Central memory CD8-positive, alpha-beta T cell (primary cell): ENCODE measurements around the gene SYMPK.

ENCODE experiments used
- ATAC-seq: fragments of 150-1000 bp; cut with Tn5 transposase; replicated peaks from 2 replicates; pipeline ENCODE4 v1.10.0; 2022; ENCODE audit warnings: mild to moderate bottlenecking, moderate FRiP score, moderate number of reproducible peaks; ENCODE audit not compliant: poor library complexity, severe bottlenecking; ENCODE audit errors: extremely low read depth
- DNase-seq, 2 donors: peaks; one replicate each; pipeline ENCODE4 v3.0.0; 2021; ENCODE audit warnings: low spot score in 2 of 2
- H3K27ac Mint-ChIP-seq: one replicate; pipeline ENCODE4 v1.8.0; 2022; ENCODE audit warnings: low read depth, mild to moderate bottlenecking, moderate library complexity, mixed read lengths
- H3K27me3 Mint-ChIP-seq: one replicate; pipeline ENCODE4 v1.8.0; 2022; ENCODE audit warnings: mixed read lengths
- H3K36me3 Mint-ChIP-seq: one replicate; pipeline ENCODE4 v1.8.0; 2022; ENCODE audit warnings: mild to moderate bottlenecking, moderate library complexity, mixed read lengths; ENCODE audit not compliant: insufficient read depth
- H3K4me1 Mint-ChIP-seq: one replicate; pipeline ENCODE4 v1.8.0; 2022; ENCODE audit warnings: mixed read lengths
- H3K4me3 Mint-ChIP-seq: one replicate; pipeline ENCODE4 v1.8.0; 2022; ENCODE audit warnings: mild to moderate bottlenecking, moderate library complexity, mixed read lengths
- H3K9me3 Mint-ChIP-seq: one replicate; pipeline ENCODE4 v1.8.0; 2022; ENCODE audit warnings: mixed read lengths

The SYMPK gene

DNA sequence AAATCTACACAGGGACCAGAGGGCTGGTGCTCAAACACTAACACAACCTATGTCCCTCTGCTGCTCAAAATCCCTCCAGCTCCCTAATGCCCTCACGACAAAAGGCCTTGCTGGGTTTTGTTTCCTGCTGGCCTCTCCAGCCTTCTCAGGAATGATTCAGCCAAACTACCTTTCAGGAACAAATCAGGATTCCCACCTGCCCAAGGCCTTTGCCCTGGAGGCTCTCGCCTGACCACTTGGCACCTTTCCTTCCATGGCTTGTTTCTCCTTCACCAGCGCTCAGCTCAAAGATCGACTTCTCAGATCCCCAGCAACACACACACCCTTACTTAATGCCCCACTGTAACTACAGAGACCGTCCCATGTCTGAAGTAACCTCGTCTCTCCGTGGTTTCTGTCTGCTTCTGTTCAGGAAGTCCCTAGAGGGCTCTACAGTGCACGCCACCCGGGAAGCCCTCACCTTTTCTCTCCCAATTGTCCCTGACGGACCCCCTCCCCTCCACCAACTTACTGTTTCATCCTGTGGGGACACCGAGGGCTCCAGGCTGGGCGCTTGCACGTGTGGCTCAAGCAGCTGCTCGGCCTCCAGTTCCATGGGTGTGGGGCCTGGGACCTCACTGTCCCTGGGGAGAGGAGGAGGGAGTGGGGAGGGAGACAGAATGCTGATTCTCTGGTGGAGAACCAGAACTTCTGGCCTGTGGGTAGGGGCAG is 90.7 kb downstream of the SYMPK start:
- peaks cover 23% of the 10 kb centered on the region for H3K4me1 Mint-ChIP-seq
- H3K36me3 Mint-ChIP-seq = peaks cover 29% of the 10 kb centered on the region
- H3K27me3 Mint-ChIP-seq = no peaks in the 10 kb centered on the region
- ATAC-seq = no peak
- H3K9me3 Mint-ChIP-seq = no peaks in the 10 kb centered on the region
- DNase-seq = no peak
- H3K4me3 Mint-ChIP-seq = no peak overlapping the region
- peak overlapping the region; percentile 48 for H3K27ac Mint-ChIP-seq

DNA sequence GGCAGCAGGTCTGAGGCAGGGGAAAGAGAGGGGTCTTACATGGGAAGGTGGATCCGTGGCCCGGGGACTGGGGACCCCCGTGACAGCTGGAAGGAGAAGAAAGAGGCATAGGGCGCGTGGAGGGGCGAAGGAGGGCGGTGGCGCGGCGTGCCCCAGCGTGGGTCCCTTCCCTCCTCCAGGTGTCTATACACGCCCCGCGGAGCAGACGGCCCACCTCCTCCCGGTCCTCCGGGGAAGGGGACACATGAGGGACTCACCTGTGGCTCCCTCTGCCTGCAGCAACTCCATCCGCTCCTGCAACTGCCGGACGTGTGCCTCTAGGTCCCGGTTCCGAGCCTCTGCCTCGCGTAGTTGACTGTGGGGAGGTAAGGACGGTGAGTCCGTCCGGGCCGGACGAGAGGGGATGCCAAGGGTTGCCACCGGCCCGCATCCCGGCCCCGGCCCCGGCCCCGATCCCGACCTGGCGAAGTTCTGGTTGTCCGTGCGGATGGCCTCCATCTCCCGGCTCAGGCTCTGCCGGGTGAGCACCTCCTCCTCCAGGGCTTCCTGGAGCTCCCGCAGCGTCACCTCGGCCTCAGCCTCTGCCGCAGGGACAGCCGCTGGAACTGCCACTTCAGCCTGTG is 91.5 kb downstream of the SYMPK start:
- Mint-ChIP-seq H3K4me3 (peak overlapping the region; percentile 86), H3K36me3 (peaks cover 31% of the 10 kb centered on the region), H3K27me3 (no peaks in the 10 kb centered on the region), H3K27ac (no peak overlapping the region), H3K4me1 (peaks cover 23% of the 10 kb centered on the region), H3K9me3 (no peaks in the 10 kb centered on the region)
- DNase-seq (no peak), ATAC-seq (no peak)

GRCh38 chr19:45770192-45771101 is 92.5 kb downstream of the SYMPK start:
- Mint-ChIP-seq H3K36me3 (peaks cover 31% of the 10 kb centered on the region), H3K4me3 (peak overlapping the region; percentile 86), H3K27ac (peak overlapping the region; percentile 79), H3K9me3 (no peaks in the 10 kb centered on the region), H3K27me3 (no peaks in the 10 kb centered on the region), H3K4me1 (peaks cover 23% of the 10 kb centered on the region)
- ATAC-seq = peak; percentile 75
- DNase-seq = peak; percentile 85 to 87

- Mint-ChIP-seq H3K4me1 (peaks cover 23% of the 10 kb centered on the region), H3K27me3 (peaks cover 4% of the 10 kb centered on the region), H3K27ac (peak overlapping the region; percentile 79), H3K9me3 (no peaks in the 10 kb centered on the region), H3K36me3 (peaks cover 30% of the 10 kb centered on the region), H3K4me3 (peak overlapping the region; percentile 86)
- DNase-seq = peak; percentile 62 to 71
- ATAC-seq = peak; percentile 68
Measured at GRCh38 chr19:45769821-45770191, 93.1 kb downstream of the SYMPK start.

DNA sequence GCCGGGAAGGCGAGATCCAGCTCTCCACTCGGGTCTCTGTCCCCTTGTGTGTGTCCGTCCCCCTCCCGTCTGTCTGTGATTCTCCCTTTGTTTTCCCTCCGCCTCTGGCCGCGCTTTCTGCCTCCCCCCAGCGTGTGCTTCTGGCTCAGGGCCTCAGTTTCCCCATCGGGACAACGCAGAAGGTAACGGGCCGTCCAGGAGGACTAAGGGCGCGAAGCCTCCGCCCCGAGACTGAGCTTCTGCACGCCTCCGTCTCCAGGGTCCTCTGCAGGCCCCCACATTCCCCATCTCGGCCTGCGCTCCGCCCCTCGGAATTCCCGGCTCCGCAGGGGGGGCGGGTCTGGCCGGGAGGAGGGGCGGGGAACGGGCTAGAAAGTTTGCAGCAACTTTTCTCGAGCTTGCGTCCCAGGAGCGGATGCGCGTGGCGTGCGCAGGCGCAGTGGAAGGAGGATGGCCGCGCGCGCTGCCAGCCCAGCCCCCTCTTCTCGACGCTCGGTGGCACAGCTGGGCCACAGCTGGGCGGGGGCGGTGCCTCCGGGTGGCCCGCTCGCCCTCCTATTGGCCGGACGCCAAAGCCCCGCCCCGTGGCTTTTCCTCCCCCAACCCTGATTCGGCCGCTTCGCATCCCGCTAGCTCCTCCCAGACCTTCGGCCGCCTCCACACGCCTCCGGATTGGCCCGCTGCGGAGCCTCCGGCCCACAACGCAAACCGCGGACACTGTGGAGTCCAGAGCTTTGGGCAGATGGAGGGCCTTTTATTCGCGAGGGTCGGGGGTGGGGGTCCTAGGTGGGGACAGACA is 93.8 kb downstream of the SYMPK start, which contains the start of gene SIX5:
Gene SIX5 (minus strand): TSS at position 269 of the 799 bp plus-strand sequence. CDS start 408 bp downstream, outside the sequence.
- ATAC-seq (peak; percentile 57), DNase-seq (peak; percentile 90 to 92)
- Mint-ChIP-seq H3K27ac (peak within 1 kb of the TSS; percentile 79), H3K9me3 (no peaks in the 10 kb centered on the region), H3K4me1 (peaks cover 23% of the 10 kb centered on the region), H3K27me3 (peaks cover 8% of the 10 kb centered on the region), H3K36me3 (peaks cover 31% of the 10 kb centered on the region), H3K4me3 (peak within 1 kb of the TSS; percentile 86)

- Mint-ChIP-seq H3K36me3 (peaks cover 31% of the 10 kb centered on the region), H3K4me1 (peaks cover 23% of the 10 kb centered on the region), H3K27ac (peak overlapping the region; percentile 79), H3K4me3 (peak overlapping the region; percentile 86), H3K9me3 (no peaks in the 10 kb centered on the region), H3K27me3 (peaks cover 8% of the 10 kb centered on the region)
- DNase-seq = no peak
- ATAC-seq = no peak
Measured at GRCh38 chr19:45768655-45768983, 94.3 kb downstream of the SYMPK start.

DNA sequence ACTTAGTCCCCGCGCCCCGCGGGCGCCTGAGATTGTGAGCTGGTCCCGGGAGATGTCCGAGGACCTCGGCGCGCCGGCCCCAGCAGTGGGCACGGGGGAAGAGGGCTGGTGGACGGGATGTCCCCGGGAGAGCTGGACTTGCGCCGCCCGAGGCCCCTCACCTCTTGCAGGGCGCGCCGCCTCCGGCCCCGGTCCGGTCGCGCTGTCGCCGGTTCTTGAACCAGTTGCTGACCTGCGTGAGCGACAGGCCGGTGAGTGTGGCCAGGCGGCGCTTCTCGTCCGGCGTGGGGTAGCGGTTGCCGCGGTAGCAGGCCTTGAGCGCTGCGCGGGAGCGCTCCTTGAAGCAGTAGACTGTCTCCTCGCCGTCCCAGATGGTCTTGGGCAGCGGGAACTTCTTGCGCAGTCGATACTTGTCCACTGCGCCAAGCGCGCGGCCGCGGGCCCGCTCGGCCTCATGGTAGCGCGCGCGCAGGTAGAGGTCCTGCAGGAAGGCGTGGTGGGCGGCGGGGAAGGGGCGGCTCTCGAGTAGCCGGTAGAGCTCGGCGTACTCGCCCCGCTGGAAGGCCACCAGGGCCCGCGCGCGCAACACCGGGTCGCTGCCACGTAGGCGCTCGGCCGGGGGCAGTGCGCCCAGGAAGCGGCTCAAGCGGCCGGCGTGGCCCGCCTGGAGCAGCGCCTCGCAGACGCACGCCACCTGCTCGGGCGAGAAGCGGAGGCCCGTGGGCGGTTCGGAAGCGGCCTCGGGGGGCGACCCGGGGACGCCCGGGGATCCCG is 94.9 kb downstream of the SYMPK start:
- H3K27ac Mint-ChIP-seq = no peak overlapping the region
- H3K9me3 Mint-ChIP-seq = no peaks in the 10 kb centered on the region
- H3K4me1 Mint-ChIP-seq = peaks cover 23% of the 10 kb centered on the region
- peaks cover 30% of the 10 kb centered on the region for H3K36me3 Mint-ChIP-seq
- peaks cover 8% of the 10 kb centered on the region for H3K27me3 Mint-ChIP-seq
- H3K4me3 Mint-ChIP-seq = peak overlapping the region; percentile 86
- DNase-seq = no peak
- ATAC-seq = no peak

GRCh38 chr19:45767410-45767880 is 95.5 kb downstream of the SYMPK start:
- ATAC-seq = no peak
- DNase-seq = no peak

GRCh38 chr19:45766869-45767346 is 96.0 kb downstream of the SYMPK start:
- no peak for ATAC-seq
- DNase-seq = no peak
- H3K4me3 Mint-ChIP-seq = peak overlapping the region; percentile 86
- peaks cover 8% of the 10 kb centered on the region for H3K27me3 Mint-ChIP-seq
- H3K36me3 Mint-ChIP-seq = peaks cover 23% of the 10 kb centered on the region
- H3K9me3 Mint-ChIP-seq = no peaks in the 10 kb centered on the region
- no peak overlapping the region for H3K27ac Mint-ChIP-seq
- H3K4me1 Mint-ChIP-seq = peaks cover 23% of the 10 kb centered on the region

More at GRCh38 chr19:45767410-45767880, 95.5 kb downstream of the SYMPK start:
- H3K36me3 Mint-ChIP-seq = peaks cover 27% of the 10 kb centered on the region
- H3K4me1 Mint-ChIP-seq = peaks cover 23% of the 10 kb centered on the region
- no peaks in the 10 kb centered on the region for H3K9me3 Mint-ChIP-seq
- peaks cover 8% of the 10 kb centered on the region for H3K27me3 Mint-ChIP-seq
- H3K4me3 Mint-ChIP-seq = peak overlapping the region; percentile 86
- no peak overlapping the region for H3K27ac Mint-ChIP-seq

- Mint-ChIP-seq H3K27me3 (peaks cover 8% of the 10 kb centered on the region), H3K27ac (no peak overlapping the region), H3K36me3 (peaks cover 22% of the 10 kb centered on the region), H3K4me1 (peaks cover 23% of the 10 kb centered on the region), H3K4me3 (no peak overlapping the region), H3K9me3 (no peaks in the 10 kb centered on the region)
- ATAC-seq (no peak), DNase-seq (no peak)
Measured at GRCh38 chr19:45766296-45766868, 96.6 kb downstream of the SYMPK start.

DNA sequence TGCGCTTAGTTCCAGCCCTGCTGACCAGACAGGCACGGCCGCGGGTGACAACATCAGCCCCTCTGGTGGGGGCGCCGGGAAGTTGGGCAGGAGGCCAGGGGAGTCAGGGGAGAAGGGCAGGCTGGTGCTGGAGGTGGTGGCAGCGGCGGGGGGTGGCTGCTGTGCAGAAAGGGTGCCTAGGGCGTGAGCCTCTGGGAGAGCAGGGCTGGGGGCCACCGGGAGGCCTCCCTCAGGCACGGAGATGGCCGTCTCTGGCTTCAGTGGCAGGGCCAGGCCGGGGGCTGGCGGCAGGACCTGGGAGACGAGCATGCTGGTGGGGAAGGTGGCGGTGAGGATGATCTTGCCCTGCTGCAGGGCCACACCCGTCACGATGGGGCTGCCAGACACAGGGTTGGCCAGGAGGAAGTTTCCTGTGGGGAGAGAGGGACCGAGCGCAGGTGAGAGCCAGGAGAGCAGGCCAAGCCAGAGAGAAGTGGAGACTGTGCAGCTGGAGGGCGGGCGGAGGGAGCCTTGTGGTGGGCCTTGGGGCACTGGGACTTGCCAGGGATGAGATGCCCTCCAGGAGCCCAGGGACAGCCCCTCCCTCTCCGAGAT is 97.1 kb downstream of the SYMPK start:
- Mint-ChIP-seq H3K27ac (no peak overlapping the region), H3K9me3 (no peaks in the 10 kb centered on the region), H3K4me1 (peaks cover 19% of the 10 kb centered on the region), H3K36me3 (peaks cover 21% of the 10 kb centered on the region), H3K27me3 (peaks cover 8% of the 10 kb centered on the region), H3K4me3 (peak overlapping the region; percentile 4)
- no peak for DNase-seq
- no peak for ATAC-seq
